Skeletal muscle satellite cell (primary cell): ENCODE data around the gene ELAVL2.

Source experiments
- H3K27me3 ChIP-seq: 2 replicates; pipeline ENCODE4 v1.7.0; 2013; ENCODE audit warnings: low read length; ENCODE audit not compliant: control insufficient read depth, insufficient read depth
- H3K36me3 ChIP-seq: 2 replicates; pipeline ENCODE4 v1.7.0; 2013; ENCODE audit warnings: mild to moderate bottlenecking, control low read depth, low read length; ENCODE audit not compliant: insufficient read depth
- H3K4me1 ChIP-seq: 2 replicates; pipeline ENCODE4 v1.7.0; 2013; ENCODE audit warnings: low read length; ENCODE audit not compliant: control insufficient read depth, insufficient read depth
- H3K4me2 ChIP-seq: 2 replicates; pipeline ENCODE4 v1.7.0; 2013; ENCODE audit warnings: mild to moderate bottlenecking, low read length
- H3K4me3 ChIP-seq: 2 replicates; pipeline ENCODE4 v1.7.0; 2013; ENCODE audit warnings: low read length
- H3K9ac ChIP-seq: 2 replicates; pipeline ENCODE4 v1.7.0; 2013; ENCODE audit warnings: mild to moderate bottlenecking, low read depth, low read length, moderate library complexity
- H3K9me3 ChIP-seq: replicated peaks from 2 replicates; pipeline ENCODE4 v1.7.0; 2013; ENCODE audit warnings: mild to moderate bottlenecking, control low read depth, low read length

Gene ELAVL2

DNA sequence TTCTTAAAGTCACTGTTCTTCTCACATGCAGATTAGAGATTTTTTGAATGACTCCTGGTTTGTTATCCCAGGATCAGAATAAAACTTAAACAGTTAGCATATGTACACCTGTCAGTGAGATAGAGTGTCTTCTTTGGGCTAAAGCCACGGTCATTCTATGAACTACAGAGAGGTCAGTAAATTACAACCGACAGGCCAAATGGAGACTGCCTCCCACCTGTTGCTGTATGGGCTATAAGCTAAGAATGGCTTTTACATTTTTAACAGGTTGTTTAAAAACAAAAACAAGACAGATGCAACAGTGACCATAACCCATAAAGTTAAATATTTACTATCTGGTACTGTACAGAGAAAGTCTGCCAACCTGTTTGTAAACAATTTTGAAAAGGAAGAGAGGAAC, 125.7 kb downstream of the ELAVL2 start:
- no peak overlapping the region for H3K4me3 ChIP-seq
- no peaks in the 10 kb centered on the region for H3K4me1 ChIP-seq
- H3K9ac ChIP-seq = no peak overlapping the region
- H3K36me3 ChIP-seq = no peaks in the 10 kb centered on the region
- no peak overlapping the region for H3K4me2 ChIP-seq
- H3K9me3 ChIP-seq = no peaks in the 10 kb centered on the region
- no peaks in the 10 kb centered on the region for H3K27me3 ChIP-seq

DNA sequence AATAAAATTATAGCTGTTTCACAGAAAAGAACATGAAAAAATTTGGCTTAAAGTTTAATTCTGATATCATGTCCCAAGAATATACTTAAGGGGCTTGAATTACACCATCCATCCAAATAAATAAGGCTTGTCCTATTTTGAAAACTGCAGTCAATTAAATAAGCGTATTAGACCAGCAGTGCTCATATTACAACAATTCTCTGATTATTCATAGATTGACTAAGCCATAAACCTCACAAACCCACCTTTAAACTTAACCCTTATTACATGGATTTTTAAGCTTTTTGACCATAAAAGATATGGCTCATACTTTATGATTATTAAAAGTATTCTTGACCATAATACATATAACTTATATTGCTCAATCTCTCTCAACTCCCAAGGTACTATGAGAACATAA, 127.9 kb downstream of the ELAVL2 start:
- H3K9ac ChIP-seq = no peak overlapping the region
- no peak overlapping the region for H3K4me3 ChIP-seq
- H3K4me1 ChIP-seq = no peaks in the 10 kb centered on the region
- H3K27me3 ChIP-seq = no peaks in the 10 kb centered on the region
- H3K9me3 ChIP-seq = no peaks in the 10 kb centered on the region
- H3K36me3 ChIP-seq = no peaks in the 10 kb centered on the region
- no peak overlapping the region for H3K4me2 ChIP-seq

DNA sequence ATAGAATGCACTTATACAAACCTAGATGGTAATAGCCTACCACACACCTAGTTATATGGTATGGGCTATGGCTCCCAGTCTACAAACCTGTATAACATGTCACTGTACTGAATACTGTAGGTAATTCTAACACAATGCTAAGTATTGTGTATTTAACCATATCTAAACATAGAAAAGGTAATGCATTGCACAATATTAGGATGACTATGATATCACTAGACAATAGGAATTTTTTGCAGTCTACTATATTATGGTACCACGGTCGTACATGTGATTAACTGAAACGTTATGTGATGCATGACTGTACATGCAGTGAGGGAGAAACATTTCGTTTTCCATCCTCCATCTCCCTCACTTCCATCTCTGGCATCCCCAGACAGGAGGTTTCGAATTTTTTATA, 130.5 kb downstream of the ELAVL2 start:
- H3K4me2 ChIP-seq = no peak overlapping the region
- H3K36me3 ChIP-seq = no peaks in the 10 kb centered on the region
- H3K27me3 ChIP-seq = no peaks in the 10 kb centered on the region
- H3K4me1 ChIP-seq = no peaks in the 10 kb centered on the region
- no peak overlapping the region for H3K9ac ChIP-seq
- H3K9me3 ChIP-seq = no peaks in the 10 kb centered on the region
- no peak overlapping the region for H3K4me3 ChIP-seq

DNA sequence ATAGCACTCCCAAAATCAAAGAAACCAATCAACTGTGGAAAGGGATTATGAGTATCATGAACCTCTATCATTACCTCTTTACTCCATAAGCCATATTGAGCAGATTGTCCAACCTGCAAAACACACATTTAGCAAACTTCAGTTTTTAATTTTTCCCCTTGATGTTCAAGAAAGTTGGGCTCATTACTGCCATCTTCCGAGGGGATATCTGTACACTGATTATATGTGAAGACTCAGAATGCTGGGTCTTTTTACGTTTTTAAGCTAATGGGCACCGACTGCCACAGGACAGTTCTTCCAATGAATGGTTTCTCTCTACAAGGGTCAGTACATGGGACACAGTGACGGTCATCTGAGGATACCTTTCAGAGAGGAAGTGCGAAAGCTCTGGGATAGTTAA, 132.7 kb downstream of the ELAVL2 start:
- no peaks in the 10 kb centered on the region for H3K36me3 ChIP-seq
- H3K27me3 ChIP-seq = no peaks in the 10 kb centered on the region
- no peak overlapping the region for H3K4me3 ChIP-seq
- H3K4me1 ChIP-seq = no peaks in the 10 kb centered on the region
- no peak overlapping the region for H3K9ac ChIP-seq
- no peaks in the 10 kb centered on the region for H3K9me3 ChIP-seq
- H3K4me2 ChIP-seq = no peak overlapping the region

DNA sequence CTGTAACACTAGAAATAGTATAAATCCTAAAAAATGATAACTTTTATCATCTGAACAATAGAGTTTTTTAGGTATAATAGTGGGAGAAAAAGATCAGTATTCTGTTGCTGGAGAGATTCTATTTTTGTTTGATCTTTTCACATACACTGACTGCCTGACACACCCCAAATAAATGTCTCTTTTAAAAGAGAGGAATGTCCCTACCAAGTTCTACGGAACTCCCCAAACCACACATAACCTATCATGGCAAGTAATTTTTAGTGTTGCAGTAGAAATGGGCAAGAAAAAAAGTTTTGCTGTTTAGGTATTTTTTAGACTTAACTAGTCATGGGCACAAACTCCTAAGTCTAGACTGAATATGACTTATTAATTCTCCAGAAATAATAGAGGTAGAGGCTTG, 139.1 kb downstream of the ELAVL2 start:
- Histone ChIP-seq H3K9ac (no peak overlapping the region), H3K27me3 (no peaks in the 10 kb centered on the region), H3K4me1 (peaks cover 25% of the 10 kb centered on the region), H3K9me3 (no peaks in the 10 kb centered on the region), H3K4me2 (no peak overlapping the region), H3K4me3 (no peak overlapping the region), H3K36me3 (no peaks in the 10 kb centered on the region)

DNA sequence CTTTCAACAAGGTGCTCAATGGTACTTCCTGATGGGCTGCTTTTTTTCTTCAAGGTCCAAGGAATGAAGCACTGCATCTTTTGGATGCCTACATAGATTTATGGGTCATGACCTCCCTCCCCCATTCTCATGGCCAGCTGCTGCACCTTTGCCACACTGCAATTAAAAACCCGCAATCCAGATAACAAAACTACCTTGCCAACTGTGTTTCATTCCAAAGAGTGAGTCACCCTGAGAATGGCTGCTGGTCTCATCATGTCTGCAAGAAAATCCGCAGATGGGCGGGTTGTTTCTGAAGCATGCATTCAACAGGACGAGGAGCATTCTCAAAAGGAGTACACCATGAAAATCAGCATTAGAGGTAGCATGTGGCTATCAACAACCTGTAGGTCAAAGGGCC, 139.8 kb downstream of the ELAVL2 start:
- Histone ChIP-seq H3K9ac (no peak overlapping the region), H3K9me3 (no peaks in the 10 kb centered on the region), H3K36me3 (no peaks in the 10 kb centered on the region), H3K4me2 (no peak overlapping the region), H3K27me3 (no peaks in the 10 kb centered on the region), H3K4me3 (no peak overlapping the region), H3K4me1 (peaks cover 25% of the 10 kb centered on the region)

DNA sequence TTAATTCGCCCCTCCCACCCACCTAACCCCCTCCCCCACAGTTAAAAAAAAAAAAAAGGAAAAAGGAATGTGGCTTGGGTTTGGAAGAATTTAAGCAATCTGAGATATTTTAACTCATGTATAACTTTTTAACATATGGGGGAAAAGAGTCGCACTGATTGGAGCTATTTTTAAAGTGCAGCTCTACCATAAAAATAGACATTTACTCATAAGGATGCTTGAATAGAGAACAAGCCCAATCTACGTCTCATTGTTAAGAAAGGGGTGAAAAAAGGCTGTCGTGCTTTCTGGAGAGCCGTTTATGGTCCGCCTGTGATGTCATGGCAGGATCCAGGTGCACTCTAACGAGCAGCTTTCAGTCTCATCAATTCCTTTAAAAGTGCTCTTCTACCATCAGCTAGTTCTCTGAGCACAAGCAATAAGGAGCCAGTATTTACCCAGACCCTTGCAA, 142.4 kb downstream of the ELAVL2 start:
- Histone ChIP-seq H3K4me3 (peak overlapping the region; percentile 41), H3K9ac (peak overlapping the region; percentile 29), H3K4me1 (peaks cover 25% of the 10 kb centered on the region), H3K36me3 (no peaks in the 10 kb centered on the region), H3K4me2 (peak overlapping the region; percentile 46), H3K9me3 (no peaks in the 10 kb centered on the region), H3K27me3 (no peaks in the 10 kb centered on the region)

DNA sequence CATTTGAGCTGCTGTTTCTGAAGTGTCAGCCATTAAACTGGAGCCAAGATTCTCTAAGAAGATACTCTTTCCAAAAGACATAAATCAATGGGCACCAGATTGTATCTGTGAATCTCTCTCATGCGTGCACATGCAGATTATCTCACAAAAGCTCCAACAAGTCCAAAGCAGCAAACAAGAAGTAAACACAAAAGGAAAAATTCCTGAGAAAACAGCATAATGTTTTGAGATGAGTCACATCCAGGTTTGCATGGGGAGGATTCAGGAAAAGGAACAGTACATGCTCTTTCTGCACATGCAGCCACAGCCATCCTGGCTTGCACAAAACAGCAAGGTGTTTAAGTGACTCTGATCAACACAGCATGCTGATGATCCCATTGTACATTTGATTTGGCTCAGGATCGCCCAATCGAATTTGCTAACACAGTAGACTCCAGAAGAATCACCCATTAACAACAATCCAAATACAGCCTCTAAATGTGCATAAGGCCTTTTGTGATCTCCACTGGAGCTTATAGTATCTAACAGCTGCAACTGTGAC, 143.1 kb downstream of the ELAVL2 start:
- Histone ChIP-seq H3K27me3 (no peaks in the 10 kb centered on the region), H3K4me2 (peak overlapping the region; percentile 33), H3K4me1 (peaks cover 25% of the 10 kb centered on the region), H3K9me3 (no peaks in the 10 kb centered on the region), H3K36me3 (no peaks in the 10 kb centered on the region), H3K9ac (no peak overlapping the region), H3K4me3 (no peak overlapping the region)

DNA sequence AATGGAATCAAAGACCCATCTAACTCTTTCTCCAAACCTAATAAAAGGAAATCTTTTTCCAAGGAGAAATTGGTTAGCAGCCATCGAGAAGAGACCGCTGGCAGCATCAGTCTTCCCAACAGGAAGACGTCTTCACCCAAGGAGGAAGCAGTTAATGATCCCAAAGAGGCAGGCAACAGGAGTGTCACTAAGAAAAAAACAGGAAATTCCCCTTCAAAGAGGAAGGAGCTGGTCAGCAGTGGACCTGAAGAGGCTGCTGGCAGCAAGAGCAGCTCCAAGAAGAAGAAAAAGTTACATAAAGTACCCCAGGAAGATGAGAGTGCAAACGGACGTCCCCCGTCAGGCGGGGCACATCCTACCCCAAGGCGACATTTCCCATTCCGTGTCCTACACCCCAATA, 143.7 kb downstream of the ELAVL2 start:
- Histone ChIP-seq H3K27me3 (no peaks in the 10 kb centered on the region), H3K4me3 (no peak overlapping the region), H3K9me3 (no peaks in the 10 kb centered on the region), H3K36me3 (no peaks in the 10 kb centered on the region), H3K4me1 (peaks cover 25% of the 10 kb centered on the region), H3K4me2 (peak overlapping the region; percentile 33), H3K9ac (no peak overlapping the region)

DNA sequence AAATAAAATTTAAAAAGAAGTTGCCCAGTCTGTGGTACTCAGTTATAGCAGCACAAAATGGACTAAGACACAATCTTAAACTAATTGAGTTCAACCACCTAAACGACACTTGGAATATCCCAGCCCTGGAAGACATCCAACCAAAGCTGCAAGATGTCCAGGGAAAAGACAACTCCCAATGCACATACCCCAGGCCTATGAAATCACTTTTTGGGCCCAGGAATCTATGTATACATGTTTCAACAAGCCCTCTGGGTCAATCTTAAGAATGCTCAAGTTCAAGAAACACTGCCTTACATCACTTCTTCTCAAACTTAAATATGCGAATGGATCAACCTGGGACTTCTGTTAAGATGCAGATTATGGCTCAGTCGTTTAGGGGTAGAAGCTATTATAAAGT, 148.6 kb downstream of the ELAVL2 start:
- Histone ChIP-seq H3K4me2 (no peak overlapping the region), H3K4me1 (peaks cover 2% of the 10 kb centered on the region), H3K27me3 (no peaks in the 10 kb centered on the region), H3K9ac (no peak overlapping the region), H3K36me3 (no peaks in the 10 kb centered on the region), H3K9me3 (no peaks in the 10 kb centered on the region), H3K4me3 (no peak overlapping the region)

DNA sequence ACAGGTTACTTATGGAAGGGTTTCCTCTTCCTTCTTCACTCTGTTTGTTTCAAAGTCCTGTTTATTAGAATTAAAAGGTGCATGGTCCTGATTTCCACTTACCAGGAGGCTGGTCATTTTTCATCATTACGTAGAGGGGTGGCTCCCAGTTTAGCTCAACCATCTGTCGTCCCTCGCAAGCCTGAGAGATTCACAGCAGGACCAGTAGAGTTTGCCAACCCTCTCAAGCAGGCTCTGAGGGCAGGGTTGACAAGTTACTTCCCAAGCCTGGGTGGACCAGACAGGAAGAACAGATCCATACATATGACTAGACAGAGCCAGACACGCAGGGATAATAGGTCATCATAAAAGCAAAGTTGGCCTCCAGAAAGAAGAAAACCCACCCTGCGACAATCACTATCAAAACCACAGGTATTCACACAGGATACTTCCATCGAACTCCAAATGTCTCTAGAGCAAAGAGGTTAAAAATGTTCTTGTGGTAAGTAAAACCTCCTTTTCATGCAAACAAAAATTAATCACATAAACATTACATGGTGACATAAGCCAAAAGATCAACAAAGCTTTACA, 151.9 kb downstream of the ELAVL2 start:
- Histone ChIP-seq H3K27me3 (no peaks in the 10 kb centered on the region), H3K9ac (no peak overlapping the region), H3K9me3 (no peaks in the 10 kb centered on the region), H3K4me1 (no peaks in the 10 kb centered on the region), H3K4me3 (no peak overlapping the region), H3K36me3 (no peaks in the 10 kb centered on the region), H3K4me2 (no peak overlapping the region)

DNA sequence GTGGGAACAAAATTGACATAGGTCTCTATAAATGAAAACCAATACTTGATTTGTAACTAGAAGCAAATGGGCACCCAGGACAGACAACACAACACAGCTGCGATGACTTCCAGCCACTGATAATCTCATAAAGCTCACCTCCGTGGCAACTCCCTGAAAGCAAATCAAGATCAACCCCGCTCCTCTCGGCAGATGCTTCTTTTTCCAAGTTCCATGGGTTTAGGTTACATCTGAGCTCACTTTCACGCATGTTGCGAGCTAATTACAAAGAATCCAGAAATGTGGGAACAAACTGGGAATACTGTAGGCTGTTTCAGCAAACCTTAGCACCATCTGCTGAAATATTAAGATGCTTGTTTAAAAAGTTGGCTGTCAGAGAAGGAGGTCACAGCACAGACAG, 153.9 kb downstream of the ELAVL2 start:
- no peak overlapping the region for H3K4me3 ChIP-seq
- no peaks in the 10 kb centered on the region for H3K36me3 ChIP-seq
- H3K27me3 ChIP-seq = no peaks in the 10 kb centered on the region
- H3K4me2 ChIP-seq = no peak overlapping the region
- no peaks in the 10 kb centered on the region for H3K4me1 ChIP-seq
- no peak overlapping the region for H3K9ac ChIP-seq
- no peaks in the 10 kb centered on the region for H3K9me3 ChIP-seq
